Upper lobe of left lung (tissue), 6 donors: ENCODE data around the gene PARP9. TPM values are rescaled to one million over a fixed set of nuclear protein-coding genes. Genes with fewer than 3 reads are reported as not detected.
A peak's percentile ranks its signal among the peaks of the same experiment; 100 is the strongest.

Experiments
- ATAC-seq, 2 donors: fragments of 200-7000 bp; cut with Tn5 transposase; one replicate each; pipeline ENCODE4 v1.9.1; 2022; ENCODE audit warnings: mild to moderate bottlenecking in 2 of 2, moderate library complexity in 2 of 2; ENCODE audit not compliant: low FRiP score in 2 of 2
- DNase-seq, 2 donors: peaks; one replicate each; pipeline ENCODE4 v3.0.0-alpha.2; 2019 to 2020
- H3K27ac ChIP-seq, 4 donors: fragments of 200-600 bp; sonication (generic); one replicate each; pipeline ENCODE4 v1.5.1; 2016 to 2019
- H3K27me3 ChIP-seq, 4 donors: fragments of 200-600 bp; sonication (generic); one replicate each; pipeline ENCODE4 v1.5.1; 2017 to 2019
- H3K36me3 ChIP-seq, 4 donors: fragments of 200-600 bp; sonication (generic); one replicate each; pipeline ENCODE4 v1.5.1; 2016 to 2019
- H3K4me1 ChIP-seq, 4 donors: fragments of 200-600 bp; sonication (generic); one replicate each; pipeline ENCODE4 v1.5.1; 2018 to 2019
- H3K4me3 ChIP-seq, 4 donors: fragments of 200-600 bp; sonication (generic); one replicate each; pipeline ENCODE4 v1.5.1; 2017 to 2019; ENCODE audit warnings: mild to moderate bottlenecking in 2 of 4, moderate library complexity in 1 of 4
- H3K9me3 ChIP-seq, 4 donors: fragments of 200-600 bp; sonication (generic); one replicate each; pipeline ENCODE4 v1.5.1; 2018 to 2019
- EP300 ChIP-seq, 4 donors: sonication (generic); formaldehyde crosslinking; IDR thresholded peaks; one replicate each; pipeline ENCODE4 v1.5.1; 2017; ENCODE audit warnings: antibody characterized with exemption in 4 of 4, control low read depth in 2 of 4
- POLR2A ChIP-seq, 4 donors: fragments of 450-650 bp; IDR thresholded peaks; one replicate each; pipeline ENCODE4 v1.5.1; 2016 to 2017; ENCODE audit warnings: antibody characterized with exemption in 4 of 4, mild to moderate bottlenecking in 2 of 4
- POLR2AphosphoS5 ChIP-seq, 2 donors: sonication (generic); formaldehyde crosslinking; IDR thresholded peaks; one replicate each; pipeline ENCODE4 v1.5.1; 2017; ENCODE audit warnings: antibody characterized with exemption in 2 of 2
- WGBS, 2 donors: methylation state at CpG; one replicate each; pipeline ENCODE4 v1.1.5; 2017 to 2018; 5-methylcytosine and 5-hydroxymethylcytosine counted together
- total RNA-seq, 6 donors: library from RNA; depleted of rRNA in 4 of 6; stranded (reverse); fragments of >200 nt in 4 of 6; gene quantifications; one replicate each; pipeline versions ENCODE4 v1.1.0 to v1.2.1, GENCODE V29; 2016 to 2021
- TF ChIP-seq, protein P1 (sequence below), 6 experiments: fragments of 450-650 bp in 4 of 6; fragments of 200-600 bp in 2 of 6; sonication (generic) in 2 of 6; IDR thresholded peaks; one replicate each; pipeline ENCODE4 v1.5.1; 2016 to 2019; ENCODE audit warnings: antibody characterized with exemption in 6 of 6
- donor health status: DM: no; HTN: no; CAD: no; lungs with moderate emphysema.
- donor health status: DM: no; HTN: yes; CAD: no; lungs with severe emphysema.

PARP9 gene
- total RNA-seq, 6 donors from 2014 or later: 49.2 to 70.8 (median 58.0) TPM

DNA sequence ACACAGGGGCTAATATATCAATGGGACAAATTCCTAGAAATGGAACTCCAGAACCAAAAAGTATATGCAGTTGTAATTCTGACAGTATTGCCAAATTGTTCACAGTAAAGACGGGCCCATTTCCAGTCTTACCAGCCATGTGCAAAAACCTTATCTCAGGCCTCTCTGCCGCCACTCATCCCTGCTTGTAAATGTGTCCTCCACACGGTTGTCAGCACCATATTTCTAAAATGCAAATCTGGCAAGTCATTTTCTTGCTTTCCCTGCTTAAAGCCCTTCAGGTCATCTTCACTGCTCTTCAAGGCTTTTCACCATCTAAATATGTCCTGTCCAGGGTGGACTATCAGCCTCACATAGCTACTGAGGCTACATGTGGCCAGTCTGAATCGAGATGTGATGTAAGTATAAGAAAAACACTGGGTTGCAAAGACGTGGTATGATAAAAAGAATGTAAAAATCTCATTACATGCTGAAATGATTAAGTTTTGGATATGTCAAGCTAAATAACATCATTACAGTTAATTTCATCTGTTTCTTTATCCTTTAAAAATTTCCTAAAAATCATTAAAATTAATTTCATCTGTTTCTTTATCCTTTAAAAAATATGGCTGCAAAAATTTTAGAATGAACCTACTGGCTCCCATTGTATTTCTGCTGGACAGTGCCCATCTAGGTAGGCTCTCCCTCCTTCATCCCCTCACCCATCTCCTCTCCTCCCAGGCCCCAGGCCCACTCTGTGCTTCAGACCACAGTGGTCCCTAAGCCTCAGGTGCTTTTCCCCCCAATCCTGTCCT, 980 bp downstream of the PARP9 start:
- H3K36me3 ChIP-seq: peaks cover 10 to 40% (median 19%) of the 10 kb centered on the region in 4 donors
- no peaks in the 10 kb centered on the region for H3K27me3 ChIP-seq
- peak overlapping the region; percentile 53 to 93 (median 73) for H3K4me3 ChIP-seq
- H3K4me1 ChIP-seq: peaks cover 40 to 50% (median 47%) of the 10 kb centered on the region in 4 donors
- ATAC-seq: no peak
- no peaks in the 10 kb centered on the region for H3K9me3 ChIP-seq
- no peak for TF ChIP-seq POLR2AphosphoS5 (IDR thresholded peaks at IDR 0.05)
- no peak for TF ChIP-seq POLR2A (IDR thresholded peaks at IDR 0.05)
- no peak for TF ChIP-seq EP300 (IDR thresholded peaks at IDR 0.05)
- TF ChIP-seq, protein P1, sequence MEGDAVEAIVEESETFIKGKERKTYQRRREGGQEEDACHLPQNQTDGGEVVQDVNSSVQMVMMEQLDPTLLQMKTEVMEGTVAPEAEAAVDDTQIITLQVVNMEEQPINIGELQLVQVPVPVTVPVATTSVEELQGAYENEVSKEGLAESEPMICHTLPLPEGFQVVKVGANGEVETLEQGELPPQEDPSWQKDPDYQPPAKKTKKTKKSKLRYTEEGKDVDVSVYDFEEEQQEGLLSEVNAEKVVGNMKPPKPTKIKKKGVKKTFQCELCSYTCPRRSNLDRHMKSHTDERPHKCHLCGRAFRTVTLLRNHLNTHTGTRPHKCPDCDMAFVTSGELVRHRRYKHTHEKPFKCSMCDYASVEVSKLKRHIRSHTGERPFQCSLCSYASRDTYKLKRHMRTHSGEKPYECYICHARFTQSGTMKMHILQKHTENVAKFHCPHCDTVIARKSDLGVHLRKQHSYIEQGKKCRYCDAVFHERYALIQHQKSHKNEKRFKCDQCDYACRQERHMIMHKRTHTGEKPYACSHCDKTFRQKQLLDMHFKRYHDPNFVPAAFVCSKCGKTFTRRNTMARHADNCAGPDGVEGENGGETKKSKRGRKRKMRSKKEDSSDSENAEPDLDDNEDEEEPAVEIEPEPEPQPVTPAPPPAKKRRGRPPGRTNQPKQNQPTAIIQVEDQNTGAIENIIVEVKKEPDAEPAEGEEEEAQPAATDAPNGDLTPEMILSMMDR (IDR thresholded peaks at IDR 0.05): no peak
- peak overlapping the region; percentile 94 to 99 (median 96) for H3K27ac ChIP-seq
- DNase-seq: no peak
- WGBS, 2 donors: 47 to 48% methylated on average over 5 of the region's 5 CpGs

DNA sequence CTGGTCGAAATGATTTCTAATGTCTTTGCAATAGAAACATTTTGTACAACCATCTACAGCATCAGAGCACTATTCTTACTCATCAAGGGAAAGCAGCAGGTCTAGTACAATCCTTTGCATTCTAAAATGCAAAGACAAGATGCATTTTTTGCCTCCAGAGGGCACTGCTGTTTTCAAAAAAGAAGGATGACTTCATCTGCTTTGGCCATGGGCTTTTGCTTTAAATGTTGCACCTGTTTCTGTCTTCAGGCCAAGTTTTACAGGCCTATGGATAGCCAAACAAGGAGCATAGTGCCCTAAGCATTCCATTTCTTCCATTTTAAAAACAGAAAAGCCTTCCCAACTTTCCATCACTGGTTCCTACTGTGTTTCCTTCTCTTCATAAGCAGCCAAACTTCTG, 3.4 kb downstream of the PARP9 start:
- no peaks in the 10 kb centered on the region for H3K9me3 ChIP-seq
- no peak for TF ChIP-seq POLR2AphosphoS5 (IDR thresholded peaks at IDR 0.05)
- TF ChIP-seq POLR2A (IDR thresholded peaks at IDR 0.05): no peak
- TF ChIP-seq, protein P1 (IDR thresholded peaks at IDR 0.05): peak; percentile 37 to 78 (median 62)
- TF ChIP-seq EP300 (IDR thresholded peaks at IDR 0.05): no peak
- WGBS, 2 donors: 65 to 83% methylated on average over 1 of the region's 1 CpG
- peak overlapping the region in 3 of 4 donors; percentile 5 to 13 (median 11) for H3K27ac ChIP-seq
- ATAC-seq: no peak
- DNase-seq: peak in 1 of 2 donors; percentile 36
- H3K27me3 ChIP-seq: no peaks in the 10 kb centered on the region
- H3K4me3 ChIP-seq: no peak overlapping the region
- H3K4me1 ChIP-seq: peaks cover 32 to 42% (median 36%) of the 10 kb centered on the region in 4 donors
- peaks cover 21 to 40% (median 30%) of the 10 kb centered on the region in 4 donors for H3K36me3 ChIP-seq

DNA sequence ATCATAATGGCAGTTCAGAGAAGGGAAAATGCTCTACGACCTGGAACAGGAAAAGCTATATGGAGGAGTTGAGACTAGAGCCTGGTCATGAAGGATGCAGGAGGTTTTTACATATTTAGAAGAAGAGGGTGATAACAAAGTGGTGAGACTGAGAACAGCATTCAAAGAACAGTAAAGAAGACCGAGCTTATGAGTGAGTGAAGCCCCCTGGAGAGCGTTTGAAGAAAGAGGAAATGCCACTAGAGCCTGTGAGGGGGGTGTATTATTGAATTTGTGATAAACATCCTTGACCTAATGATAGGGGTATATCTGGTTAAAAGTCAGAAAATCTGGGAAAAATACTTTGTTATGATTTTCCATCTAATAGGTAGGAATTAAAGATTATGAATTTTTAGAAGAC, 4.2 kb downstream of the PARP9 start:
- ATAC-seq (no peak), DNase-seq (no peak)
- Histone ChIP-seq H3K36me3 (peaks cover 28 to 48% (median 38%) of the 10 kb centered on the region in 4 donors), H3K27ac (no peak overlapping the region), H3K4me1 (peaks cover 26 to 35% (median 29%) of the 10 kb centered on the region in 4 donors), H3K4me3 (no peak overlapping the region), H3K9me3 (no peaks in the 10 kb centered on the region), H3K27me3 (no peaks in the 10 kb centered on the region)
- TF ChIP-seq, protein P1 (IDR thresholded peaks at IDR 0.05): no peak
- TF ChIP-seq POLR2A (IDR thresholded peaks at IDR 0.05) (no peak), EP300 (IDR thresholded peaks at IDR 0.05) (no peak), POLR2AphosphoS5 (IDR thresholded peaks at IDR 0.05) (no peak)
- 67 to 77% methylated on average over 3 of the region's 3 CpGs for WGBS, 2 donors

DNA sequence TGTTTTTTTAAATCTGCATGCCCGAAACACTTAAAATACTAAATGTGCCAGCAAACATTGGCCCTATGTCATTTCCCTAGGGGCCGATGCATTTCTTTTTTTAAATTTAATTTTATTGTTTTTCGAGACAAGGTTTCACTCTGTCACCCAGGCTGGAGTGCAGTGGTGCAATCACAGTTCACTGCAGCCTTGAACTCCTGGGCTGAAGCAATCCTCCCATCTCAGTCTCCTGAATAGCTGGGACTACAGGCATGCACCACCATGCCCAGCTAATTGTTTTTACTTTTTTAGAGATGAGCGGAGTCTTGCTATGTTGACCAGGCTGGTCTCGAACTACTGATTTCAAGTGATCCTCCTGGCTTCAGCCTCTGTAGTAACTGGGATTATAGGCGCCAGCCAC, 5.5 kb downstream of the PARP9 start:
- no peak for TF ChIP-seq EP300 (IDR thresholded peaks at IDR 0.05)
- no peak for TF ChIP-seq POLR2AphosphoS5 (IDR thresholded peaks at IDR 0.05)
- TF ChIP-seq POLR2A (IDR thresholded peaks at IDR 0.05): no peak
- TF ChIP-seq, protein P1 (IDR thresholded peaks at IDR 0.05): no peak
- Histone ChIP-seq H3K27me3 (no peaks in the 10 kb centered on the region), H3K36me3 (peaks cover 33 to 61% (median 45%) of the 10 kb centered on the region in 4 donors), H3K4me1 (peaks cover 24 to 33% (median 30%) of the 10 kb centered on the region in 4 donors), H3K27ac (no peak overlapping the region), H3K4me3 (no peak overlapping the region), H3K9me3 (no peaks in the 10 kb centered on the region)
- DNase-seq (no peak), ATAC-seq (no peak)
- 92% methylated on average over 6 of the region's 6 CpGs for WGBS, 2 donors
